Upper lobe of left lung (tissue), 6 donors: ENCODE measurements around the gene DCDC2. TPM values are rescaled to one million over a fixed set of nuclear protein-coding genes. Genes with fewer than 3 reads are reported as not detected.

Experiments
- ATAC-seq, 2 donors: fragments of 200-7000 bp; cut with Tn5 transposase; one replicate each; pipeline ENCODE4 v1.9.1; 2022; ENCODE audit warnings: mild to moderate bottlenecking in 2 of 2, moderate library complexity in 2 of 2; ENCODE audit not compliant: low FRiP score in 2 of 2
- DNase-seq, 2 donors: peaks; one replicate each; pipeline ENCODE4 v3.0.0-alpha.2; 2019 to 2020
- H3K27ac ChIP-seq, 4 donors: fragments of 200-600 bp; sonication (generic); one replicate each; pipeline ENCODE4 v1.5.1; 2016 to 2019
- H3K27me3 ChIP-seq, 4 donors: fragments of 200-600 bp; sonication (generic); one replicate each; pipeline ENCODE4 v1.5.1; 2017 to 2019
- H3K36me3 ChIP-seq, 4 donors: fragments of 200-600 bp; sonication (generic); one replicate each; pipeline ENCODE4 v1.5.1; 2016 to 2019
- H3K4me1 ChIP-seq, 4 donors: fragments of 200-600 bp; sonication (generic); one replicate each; pipeline ENCODE4 v1.5.1; 2018 to 2019
- H3K4me3 ChIP-seq, 4 donors: fragments of 200-600 bp; sonication (generic); one replicate each; pipeline ENCODE4 v1.5.1; 2017 to 2019; ENCODE audit warnings: mild to moderate bottlenecking in 2 of 4, moderate library complexity in 1 of 4
- H3K9me3 ChIP-seq, 4 donors: fragments of 200-600 bp; sonication (generic); one replicate each; pipeline ENCODE4 v1.5.1; 2018 to 2019
- CTCF ChIP-seq, 6 experiments: fragments of 450-650 bp in 4 of 6; fragments of 200-600 bp in 2 of 6; sonication (generic) in 2 of 6; IDR thresholded peaks; one replicate each; pipeline ENCODE4 v1.5.1; 2016 to 2019; ENCODE audit warnings: antibody characterized with exemption in 6 of 6
- EP300 ChIP-seq, 4 donors: sonication (generic); formaldehyde crosslinking; IDR thresholded peaks; one replicate each; pipeline ENCODE4 v1.5.1; 2017; ENCODE audit warnings: antibody characterized with exemption in 4 of 4, control low read depth in 2 of 4
- POLR2A ChIP-seq, 4 donors: fragments of 450-650 bp; IDR thresholded peaks; one replicate each; pipeline ENCODE4 v1.5.1; 2016 to 2017; ENCODE audit warnings: antibody characterized with exemption in 4 of 4, mild to moderate bottlenecking in 2 of 4
- POLR2AphosphoS5 ChIP-seq, 2 donors: sonication (generic); formaldehyde crosslinking; IDR thresholded peaks; one replicate each; pipeline ENCODE4 v1.5.1; 2017; ENCODE audit warnings: antibody characterized with exemption in 2 of 2
- WGBS, 2 donors: methylation state at CpG; one replicate each; pipeline ENCODE4 v1.1.5; 2017 to 2018; 5-methylcytosine and 5-hydroxymethylcytosine counted together
- total RNA-seq, 6 donors: library from RNA; depleted of rRNA in 4 of 6; stranded (reverse); fragments of >200 nt in 4 of 6; gene quantifications; one replicate each; pipeline versions ENCODE4 v1.1.0 to v1.2.1, GENCODE V29; 2016 to 2021
- donor health status: DM: no; HTN: no; CAD: no; lungs with moderate emphysema.
- donor health status: DM: no; HTN: yes; CAD: no; lungs with severe emphysema.

The DCDC2 gene
- 1 to 10 TPM; 7.1 to 9.4 (median 7.8) TPM for total RNA-seq

GRCh38 chr6:24357336-24358218 is at the start of gene DCDC2:
Gene DCDC2, minus strand, starts transcription at chr6:24358059. Its CDS starts 309 bp downstream, at chr6:24357750.
- H3K9me3 ChIP-seq: no peaks in the 10 kb centered on the region
- H3K27me3 ChIP-seq: no peaks in the 10 kb centered on the region
- H3K4me3 ChIP-seq: peak within 1 kb of the TSS in 3 of 4 donors; percentile 45 to 57 (median 56)
- H3K36me3 ChIP-seq: no peaks in the 10 kb centered on the region
- peaks cover 9 to 19% (median 14%) of the 10 kb centered on the region in 4 donors for H3K4me1 ChIP-seq
- DNase-seq (peak; percentile 89 to 94), ATAC-seq (peak; percentile 66 to 95)
- H3K27ac ChIP-seq: peak within 1 kb of the TSS; percentile 40 to 68 (median 62)
- whole genome bisulfite sequencing, 2 donors: 9 to 19% methylated on average over 8 to 37 of the region's 61 CpGs
- TF ChIP-seq EP300 (IDR thresholded peaks at IDR 0.05) (no peak), CTCF (IDR thresholded peaks at IDR 0.05) (peak in 2 of 6 experiments; percentile 9 to 43), POLR2AphosphoS5 (IDR thresholded peaks at IDR 0.05) (peak in 1 of 2 donors; percentile 70), POLR2A (IDR thresholded peaks at IDR 0.05) (peak in 2 of 4 donors; percentile 58 to 63)

GRCh38 chr6:24405262-24405661 is 47.4 kb upstream of the DCDC2 start:
- Histone ChIP-seq H3K36me3 (peaks cover 0 to 30% (median 11%) of the 10 kb centered on the region in 4 donors), H3K9me3 (no peaks in the 10 kb centered on the region), H3K27ac (no peak overlapping the region), H3K27me3 (no peaks in the 10 kb centered on the region), H3K4me3 (no peak overlapping the region), H3K4me1 (peaks cover 12 to 35% (median 17%) of the 10 kb centered on the region in 4 donors)
- 83 to 84% methylated on average over 5 of the region's 5 CpGs for WGBS, 2 donors
- DNase-seq (no peak), ATAC-seq (no peak)
- TF ChIP-seq EP300 (IDR thresholded peaks at IDR 0.05): no peak
- TF ChIP-seq POLR2A (IDR thresholded peaks at IDR 0.05): no peak
- TF ChIP-seq POLR2AphosphoS5 (IDR thresholded peaks at IDR 0.05): no peak
- no peak for TF ChIP-seq CTCF (IDR thresholded peaks at IDR 0.05)

GRCh38 chr6:24403501-24403824 is 45.6 kb upstream of the DCDC2 start:
- peak overlapping the region; percentile 78 to 98 (median 91) for H3K4me3 ChIP-seq
- H3K9me3 ChIP-seq: no peaks in the 10 kb centered on the region
- TF ChIP-seq EP300 (IDR thresholded peaks at IDR 0.05) (no peak), CTCF (IDR thresholded peaks at IDR 0.05) (no peak), POLR2A (IDR thresholded peaks at IDR 0.05) (no peak), POLR2AphosphoS5 (IDR thresholded peaks at IDR 0.05) (no peak)
- H3K27ac ChIP-seq: peak overlapping the region; percentile 69 to 89 (median 80)
- H3K36me3 ChIP-seq: peaks cover 0 to 14% (median 7%) of the 10 kb centered on the region in 4 donors
- H3K4me1 ChIP-seq: peaks cover 12 to 35% (median 17%) of the 10 kb centered on the region in 4 donors
- no peaks in the 10 kb centered on the region for H3K27me3 ChIP-seq
- ATAC-seq (no peak), DNase-seq (no peak)
- WGBS, 2 donors: 5 to 9% methylated on average over 12 of the region's 12 CpGs

- Histone ChIP-seq H3K4me3 (peak within 1 kb of the TSS; percentile 78 to 98 (median 91)), H3K27ac (peak within 1 kb of the TSS; percentile 69 to 89 (median 80)), H3K9me3 (no peaks in the 10 kb centered on the region), H3K27me3 (no peaks in the 10 kb centered on the region), H3K36me3 (peaks cover 0 to 8% (median 4%) of the 10 kb centered on the region in 4 donors), H3K4me1 (peaks cover 12 to 35% (median 17%) of the 10 kb centered on the region in 4 donors)
- 1% methylated on average over 24 to 32 of the region's 63 CpGs for WGBS, 2 donors
- TF ChIP-seq CTCF (IDR thresholded peaks at IDR 0.05) (peak in 1 of 6 experiments; percentile 3), POLR2AphosphoS5 (IDR thresholded peaks at IDR 0.05) (peak; percentile 79 to 82), EP300 (IDR thresholded peaks at IDR 0.05) (no peak), POLR2A (IDR thresholded peaks at IDR 0.05) (peak in 2 of 4 donors; percentile 68 to 93)
- DNase-seq: peak; percentile 94 to 96
- peak; percentile 97 to 99 for ATAC-seq
Observed at GRCh38 chr6:24402697-24403500, 45.0 kb upstream of the DCDC2 start, which contains the start of gene MRS2. Gene MRS2, plus strand, starts transcription at chr6:24402936. Its CDS starts 111 bp downstream, at chr6:24403047.
